Panc1 (cell line): ENCODE results near the gene COL4A2. TPM values are rescaled to one million over a fixed set of nuclear protein-coding genes. Genes with fewer than 3 reads are reported as not detected.

ENCODE experiments used
- ATAC-seq: fragments of 200-7000 bp; cut with Tn5 transposase; 2 replicates; pipeline ENCODE4 v1.9.1; 2020; ENCODE audit warnings: mild to moderate bottlenecking, moderate library complexity
- BruUV-seq: library from RNA; stranded (reverse); fragments of 400-500 nt; replicated peaks from 2 replicates; lab custom pipeline; 2021; lab: Mats Ljungman, UMichigan
- CTCF ChIA-PET: fragments of 300-600 bp; sonication (Branson Sonifier 250); formaldehyde crosslinking; loops from one replicate; lab custom pipeline; 2022; ENCODE audit warnings: antibody characterized with exemption; lab: Charles Lee
- POLR2A ChIA-PET: fragments of 300-600 bp; sonication (Branson Sonifier 250); formaldehyde crosslinking; loops from one replicate; lab custom pipeline; 2022; ENCODE audit warnings: antibody characterized with exemption; lab: Charles Lee
- DNase-seq: peaks from one replicate; pipeline ENCODE4 v3.0.0-alpha.2; 2010; ENCODE audit warnings: low read depth, low spot score
- H3K27ac ChIP-seq: 2 replicates; pipeline ENCODE4 v1.5.1; 2011; ENCODE audit warnings: mild to moderate bottlenecking, low read length, inconsistent platforms
- H3K27me3 ChIP-seq: fragments of 200-500 bp; sonication (Bioruptor generic); 2 replicates; pipeline ENCODE4 v1.6.0; 2014; ENCODE audit warnings: low read length, inconsistent platforms; ENCODE audit not compliant: control insufficient read depth, insufficient read depth
- H3K36me3 ChIP-seq: fragments of 200-500 bp; sonication (Bioruptor generic); 2 replicates; pipeline ENCODE4 v1.5.1; 2014; ENCODE audit warnings: inconsistent platforms, mild to moderate bottlenecking, low read length, moderate library complexity; ENCODE audit not compliant: control insufficient read depth, insufficient read depth
- H3K4me1 ChIP-seq: 2 replicates; pipeline ENCODE4 v1.5.1; 2011; ENCODE audit warnings: inconsistent platforms, mild to moderate bottlenecking, low read length, moderate library complexity; ENCODE audit not compliant: control insufficient read depth, insufficient read depth
- H3K4me3 ChIP-seq, 2 experiments: 2 replicates each; pipeline ENCODE4 v1.5.1; 2011 to 2012; ENCODE audit warnings: low read depth in 2 of 2, low read length in 2 of 2, mild to moderate bottlenecking in 2 of 2, inconsistent platforms in 1 of 2, moderate library complexity in 1 of 2
- H3K9me3 ChIP-seq: fragments of 200-500 bp; sonication (Bioruptor generic); 2 replicates; pipeline ENCODE4 v1.5.1; 2014; ENCODE audit warnings: low read depth, mild to moderate bottlenecking, inconsistent platforms, low read length, moderate library complexity; ENCODE audit not compliant: control insufficient read depth, insufficient read depth
- SIN3A ChIP-seq: IDR thresholded peaks from 2 replicates; pipeline ENCODE4 v1.6.1; 2012; ENCODE audit warnings: low read depth, mild to moderate bottlenecking, low read length, moderate library complexity, borderline replicate concordance; ENCODE audit not compliant: insufficient read depth
- TCF7L2 ChIP-seq: IDR thresholded peaks from 2 replicates; pipeline ENCODE4 v1.6.1; 2011; ENCODE audit warnings: mild to moderate bottlenecking, low read depth, low read length, inconsistent platforms
- in situ Hi-C: cut with HindIII; loops from 2 replicates; pipeline ENCODE4 v1.10.0; 2016; ENCODE audit warnings: low sequenced_read_pairs, low pct_unique_long_range_greater_than_20kb
- intact Hi-C: fragments of 100-400 bp; cut with micrococcal nuclease; formaldehyde crosslinking; loops from one replicate; pipeline ENCODE4 v1.10.0; 2022; ENCODE audit not compliant: unreplicated experiment
- total RNA-seq: library from RNA; stranded (reverse); gene quantifications from one replicate; pipeline ENCODE4 v1.2.1, GENCODE V29; 2021; ENCODE audit not compliant: unreplicated experiment
- TF ChIP-seq, protein P1 (sequence below), 2 experiments: IDR thresholded peaks; 2 replicates each; pipeline ENCODE4 v1.6.1; 2011 to 2012; ENCODE audit warnings: low read depth in 2 of 2, control low read depth in 1 of 2, low read length in 1 of 2, mild to moderate bottlenecking in 1 of 2, moderate library complexity in 1 of 2; ENCODE audit not compliant: insufficient read depth in 1 of 2
- TF ChIP-seq, protein P2 (sequence below): fragments of 450-650 bp; IDR thresholded peaks from 2 replicates; pipeline ENCODE4 v1.5.1; 2017; ENCODE audit warnings: mild to moderate bottlenecking

COL4A2 gene
- total RNA-seq, 1 experiment from 2014 or later: 3.0 TPM

DNA sequence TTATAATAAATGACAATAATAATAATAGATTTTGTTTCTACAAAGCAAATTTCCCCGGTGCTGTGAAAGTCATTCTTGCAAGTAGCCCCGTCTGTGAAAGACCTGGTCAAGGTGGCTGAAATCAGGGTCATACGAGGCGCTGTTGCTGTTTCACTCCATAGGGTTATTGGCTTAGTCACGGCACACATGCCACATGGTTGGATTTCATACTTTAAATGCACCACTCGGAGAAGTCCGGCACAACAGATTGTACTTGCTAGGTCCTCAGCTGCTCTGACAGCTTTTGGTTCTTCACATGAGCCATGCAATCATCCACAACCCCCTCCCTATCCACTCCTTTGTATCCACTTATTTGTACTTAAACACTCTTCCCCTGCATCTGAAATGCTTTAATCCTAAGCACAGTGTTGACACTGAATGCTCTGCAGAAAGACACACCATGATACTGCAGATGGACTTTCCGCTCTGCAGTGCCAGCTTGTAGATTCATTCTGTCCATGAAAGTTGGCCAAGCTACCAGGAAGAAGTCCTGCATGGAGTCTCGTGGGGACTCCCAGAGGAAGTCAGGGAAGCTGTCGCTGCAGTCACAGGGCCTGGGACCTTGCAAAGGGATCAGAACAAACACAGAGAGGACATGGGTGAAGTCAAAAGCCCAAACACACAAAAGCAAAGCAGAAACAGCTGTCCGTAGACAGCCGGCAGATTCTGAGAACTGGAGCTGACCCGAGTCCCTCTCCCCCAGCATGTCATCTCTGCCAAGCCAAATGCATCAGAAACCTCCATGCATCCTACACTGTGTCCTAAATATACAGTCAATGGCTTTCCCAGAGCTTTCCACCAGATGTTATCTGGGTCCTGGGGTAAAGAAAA lies 124.6 kb downstream of the COL4A2 start:
- Histone ChIP-seq H3K4me1 (no peaks in the 10 kb centered on the region), H3K27me3 (no peaks in the 10 kb centered on the region), H3K36me3 (no peaks in the 10 kb centered on the region), H3K9me3 (no peaks in the 10 kb centered on the region), H3K4me3 (no peak overlapping the region), H3K27ac (no peak overlapping the region)
- ChIA-PET CTCF (no interaction called here), POLR2A (no interaction called here)
- no peak for ATAC-seq
- in situ Hi-C loops: no loop called here
- no peak for DNase-seq
- no TSS peak for BruUV-seq
- TF ChIP-seq, protein P1, sequence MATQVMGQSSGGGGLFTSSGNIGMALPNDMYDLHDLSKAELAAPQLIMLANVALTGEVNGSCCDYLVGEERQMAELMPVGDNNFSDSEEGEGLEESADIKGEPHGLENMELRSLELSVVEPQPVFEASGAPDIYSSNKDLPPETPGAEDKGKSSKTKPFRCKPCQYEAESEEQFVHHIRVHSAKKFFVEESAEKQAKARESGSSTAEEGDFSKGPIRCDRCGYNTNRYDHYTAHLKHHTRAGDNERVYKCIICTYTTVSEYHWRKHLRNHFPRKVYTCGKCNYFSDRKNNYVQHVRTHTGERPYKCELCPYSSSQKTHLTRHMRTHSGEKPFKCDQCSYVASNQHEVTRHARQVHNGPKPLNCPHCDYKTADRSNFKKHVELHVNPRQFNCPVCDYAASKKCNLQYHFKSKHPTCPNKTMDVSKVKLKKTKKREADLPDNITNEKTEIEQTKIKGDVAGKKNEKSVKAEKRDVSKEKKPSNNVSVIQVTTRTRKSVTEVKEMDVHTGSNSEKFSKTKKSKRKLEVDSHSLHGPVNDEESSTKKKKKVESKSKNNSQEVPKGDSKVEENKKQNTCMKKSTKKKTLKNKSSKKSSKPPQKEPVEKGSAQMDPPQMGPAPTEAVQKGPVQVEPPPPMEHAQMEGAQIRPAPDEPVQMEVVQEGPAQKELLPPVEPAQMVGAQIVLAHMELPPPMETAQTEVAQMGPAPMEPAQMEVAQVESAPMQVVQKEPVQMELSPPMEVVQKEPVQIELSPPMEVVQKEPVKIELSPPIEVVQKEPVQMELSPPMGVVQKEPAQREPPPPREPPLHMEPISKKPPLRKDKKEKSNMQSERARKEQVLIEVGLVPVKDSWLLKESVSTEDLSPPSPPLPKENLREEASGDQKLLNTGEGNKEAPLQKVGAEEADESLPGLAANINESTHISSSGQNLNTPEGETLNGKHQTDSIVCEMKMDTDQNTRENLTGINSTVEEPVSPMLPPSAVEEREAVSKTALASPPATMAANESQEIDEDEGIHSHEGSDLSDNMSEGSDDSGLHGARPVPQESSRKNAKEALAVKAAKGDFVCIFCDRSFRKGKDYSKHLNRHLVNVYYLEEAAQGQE (IDR thresholded peaks at IDR 0.05; ENCODE audit: insufficient read depth in 1 of 2, low read depth in 2 of 2, low read length in 1 of 2): no peak
- TF ChIP-seq, protein P2, sequence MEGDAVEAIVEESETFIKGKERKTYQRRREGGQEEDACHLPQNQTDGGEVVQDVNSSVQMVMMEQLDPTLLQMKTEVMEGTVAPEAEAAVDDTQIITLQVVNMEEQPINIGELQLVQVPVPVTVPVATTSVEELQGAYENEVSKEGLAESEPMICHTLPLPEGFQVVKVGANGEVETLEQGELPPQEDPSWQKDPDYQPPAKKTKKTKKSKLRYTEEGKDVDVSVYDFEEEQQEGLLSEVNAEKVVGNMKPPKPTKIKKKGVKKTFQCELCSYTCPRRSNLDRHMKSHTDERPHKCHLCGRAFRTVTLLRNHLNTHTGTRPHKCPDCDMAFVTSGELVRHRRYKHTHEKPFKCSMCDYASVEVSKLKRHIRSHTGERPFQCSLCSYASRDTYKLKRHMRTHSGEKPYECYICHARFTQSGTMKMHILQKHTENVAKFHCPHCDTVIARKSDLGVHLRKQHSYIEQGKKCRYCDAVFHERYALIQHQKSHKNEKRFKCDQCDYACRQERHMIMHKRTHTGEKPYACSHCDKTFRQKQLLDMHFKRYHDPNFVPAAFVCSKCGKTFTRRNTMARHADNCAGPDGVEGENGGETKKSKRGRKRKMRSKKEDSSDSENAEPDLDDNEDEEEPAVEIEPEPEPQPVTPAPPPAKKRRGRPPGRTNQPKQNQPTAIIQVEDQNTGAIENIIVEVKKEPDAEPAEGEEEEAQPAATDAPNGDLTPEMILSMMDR: no peak
- intact Hi-C loops: no loop called here

GRCh38 chr13:110432522-110432921 lies 125.4 kb downstream of the COL4A2 start:
- no peaks in the 10 kb centered on the region for H3K4me1 ChIP-seq
- ChIA-PET CTCF (no interaction called here), POLR2A (no interaction called here)
- H3K27ac ChIP-seq: no peak overlapping the region
- DNase-seq (no peak), ATAC-seq (no peak)
- TF ChIP-seq, protein P2: no peak
- TF ChIP-seq TCF7L2 (no peak), SIN3A (no peak)
- intact Hi-C loops (no loop called here), in situ Hi-C loops (no loop called here)
- H3K27me3 ChIP-seq: no peaks in the 10 kb centered on the region
- BruUV-seq: no TSS peak
- H3K9me3 ChIP-seq: no peaks in the 10 kb centered on the region
- no peaks in the 10 kb centered on the region for H3K36me3 ChIP-seq
- H3K4me3 ChIP-seq: no peak overlapping the region
